Nephron progenitor cell (in vitro differentiated cells): ENCODE results near the gene PTPRF.

Experiments
- DNase-seq: peaks from one replicate; pipeline ENCODE4 v3.0.0; 2021
- H3K27ac Mint-ChIP-seq: 2 replicates; pipeline ENCODE4 v1.8.0; 2021; ENCODE audit warnings: mild to moderate bottlenecking, moderate library complexity, mixed read lengths
- H3K27me3 Mint-ChIP-seq: 2 replicates; pipeline ENCODE4 v1.8.0; 2021; ENCODE audit warnings: mild to moderate bottlenecking, low read depth, mixed read lengths; ENCODE audit not compliant: poor library complexity
- H3K36me3 Mint-ChIP-seq: 2 replicates; pipeline ENCODE4 v1.8.0; 2021; ENCODE audit warnings: low read depth, mixed read lengths
- H3K4me1 Mint-ChIP-seq: 2 replicates; pipeline ENCODE4 v1.8.0; 2021; ENCODE audit warnings: mixed read lengths
- H3K4me3 Mint-ChIP-seq: 2 replicates; pipeline ENCODE4 v1.8.0; 2021; ENCODE audit warnings: mild to moderate bottlenecking, moderate library complexity, mixed read lengths
- H3K9me3 Mint-ChIP-seq: 2 replicates; pipeline ENCODE4 v1.8.0; 2021; ENCODE audit warnings: mild to moderate bottlenecking, moderate library complexity, mixed read lengths
- TF ChIP-seq, protein P1 (sequence below): fragments of 200-600 bp; sonication (generic); IDR thresholded peaks from 2 replicates; pipeline ENCODE4 v1.5.0; 2021; ENCODE audit warnings: antibody characterized with exemption

PTPRF gene

DNA sequence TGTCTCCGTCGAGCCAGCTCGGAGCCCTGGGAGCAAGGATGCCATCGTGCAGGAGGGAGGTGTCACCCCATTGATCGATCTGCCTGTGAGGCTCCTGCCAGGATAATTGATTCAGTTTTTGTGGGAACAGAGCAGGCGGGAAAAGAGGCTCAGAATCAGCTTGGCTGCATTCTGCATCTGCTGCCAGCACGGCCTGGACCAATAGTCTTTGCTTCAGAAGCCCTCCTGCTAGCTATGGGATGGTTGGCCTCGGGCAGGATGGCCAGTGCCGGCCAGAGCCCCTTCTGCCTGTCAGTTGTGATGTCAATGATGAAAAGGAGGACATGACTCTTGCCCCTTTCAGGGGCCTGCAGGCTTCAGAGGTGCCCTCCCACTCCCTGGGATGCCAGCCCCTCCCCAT, 39.6 kb downstream of the PTPRF start:
- TF ChIP-seq, protein P1, sequence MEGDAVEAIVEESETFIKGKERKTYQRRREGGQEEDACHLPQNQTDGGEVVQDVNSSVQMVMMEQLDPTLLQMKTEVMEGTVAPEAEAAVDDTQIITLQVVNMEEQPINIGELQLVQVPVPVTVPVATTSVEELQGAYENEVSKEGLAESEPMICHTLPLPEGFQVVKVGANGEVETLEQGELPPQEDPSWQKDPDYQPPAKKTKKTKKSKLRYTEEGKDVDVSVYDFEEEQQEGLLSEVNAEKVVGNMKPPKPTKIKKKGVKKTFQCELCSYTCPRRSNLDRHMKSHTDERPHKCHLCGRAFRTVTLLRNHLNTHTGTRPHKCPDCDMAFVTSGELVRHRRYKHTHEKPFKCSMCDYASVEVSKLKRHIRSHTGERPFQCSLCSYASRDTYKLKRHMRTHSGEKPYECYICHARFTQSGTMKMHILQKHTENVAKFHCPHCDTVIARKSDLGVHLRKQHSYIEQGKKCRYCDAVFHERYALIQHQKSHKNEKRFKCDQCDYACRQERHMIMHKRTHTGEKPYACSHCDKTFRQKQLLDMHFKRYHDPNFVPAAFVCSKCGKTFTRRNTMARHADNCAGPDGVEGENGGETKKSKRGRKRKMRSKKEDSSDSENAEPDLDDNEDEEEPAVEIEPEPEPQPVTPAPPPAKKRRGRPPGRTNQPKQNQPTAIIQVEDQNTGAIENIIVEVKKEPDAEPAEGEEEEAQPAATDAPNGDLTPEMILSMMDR = no peak
- no peak overlapping the region for H3K27ac Mint-ChIP-seq
- H3K9me3 Mint-ChIP-seq = no peaks in the 10 kb centered on the region

DNA sequence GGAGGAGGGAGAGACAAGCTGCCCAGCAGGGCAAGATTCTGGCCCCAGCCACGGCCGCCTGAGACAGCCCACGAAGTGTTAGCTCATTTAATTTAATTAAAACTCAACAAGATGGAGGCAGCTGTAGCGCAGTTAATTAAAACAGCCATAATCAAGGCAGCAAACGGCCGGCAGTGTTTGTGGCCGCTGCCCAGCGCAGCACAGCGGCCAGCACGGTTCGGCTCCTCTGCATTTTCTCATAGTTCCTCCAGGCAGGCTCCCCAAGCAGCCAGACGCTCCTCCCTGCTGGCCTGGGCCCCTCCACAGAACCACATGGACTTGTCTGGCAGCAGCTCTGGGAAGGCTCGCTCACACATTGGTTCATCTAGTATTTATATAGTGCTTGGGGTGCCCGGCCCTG, 40.0 kb downstream of the PTPRF start:
- peaks cover 30% of the 10 kb centered on the region for H3K36me3 Mint-ChIP-seq
- peak overlapping the region; percentile 41 for H3K27ac Mint-ChIP-seq
- peaks cover 7% of the 10 kb centered on the region for H3K27me3 Mint-ChIP-seq
- DNase-seq = no peak
- TF ChIP-seq, protein P1 = no peak
- H3K4me3 Mint-ChIP-seq = no peak overlapping the region
- peaks cover 76% of the 10 kb centered on the region for H3K4me1 Mint-ChIP-seq
- H3K9me3 Mint-ChIP-seq = no peaks in the 10 kb centered on the region

More for the DNA sequence above, 39.6 kb downstream of the PTPRF start:
- H3K27me3 Mint-ChIP-seq = peaks cover 3% of the 10 kb centered on the region
- no peak for DNase-seq
- H3K36me3 Mint-ChIP-seq = peaks cover 27% of the 10 kb centered on the region
- H3K4me1 Mint-ChIP-seq = peaks cover 74% of the 10 kb centered on the region
- no peak overlapping the region for H3K4me3 Mint-ChIP-seq

DNA sequence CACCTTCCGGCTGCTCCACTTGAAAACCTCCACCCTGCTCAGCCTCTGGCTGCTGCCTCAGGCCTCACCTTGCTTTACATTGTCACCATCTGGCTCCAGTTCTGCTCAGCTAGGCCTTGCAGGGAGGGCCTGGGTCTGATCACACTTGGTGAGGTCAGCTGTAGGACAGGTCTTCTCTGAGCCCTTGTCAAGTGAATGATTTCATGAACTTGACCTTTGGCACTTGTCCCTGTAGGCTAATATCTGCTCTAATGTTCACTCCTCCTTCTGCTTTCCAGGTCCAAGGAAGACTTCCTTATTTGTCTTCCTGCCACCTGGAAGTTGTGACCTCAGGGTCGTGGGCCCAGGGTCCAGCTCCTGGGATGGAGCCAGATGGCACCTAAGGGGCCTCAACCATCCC, 41.4 kb downstream of the PTPRF start:
- TF ChIP-seq, protein P1 = no peak
- Mint-ChIP-seq H3K4me1 (peaks cover 76% of the 10 kb centered on the region), H3K27ac (peak overlapping the region; percentile 31), H3K36me3 (peaks cover 35% of the 10 kb centered on the region), H3K27me3 (peaks cover 10% of the 10 kb centered on the region), H3K4me3 (no peak overlapping the region), H3K9me3 (no peaks in the 10 kb centered on the region)
- DNase-seq = no peak

DNA sequence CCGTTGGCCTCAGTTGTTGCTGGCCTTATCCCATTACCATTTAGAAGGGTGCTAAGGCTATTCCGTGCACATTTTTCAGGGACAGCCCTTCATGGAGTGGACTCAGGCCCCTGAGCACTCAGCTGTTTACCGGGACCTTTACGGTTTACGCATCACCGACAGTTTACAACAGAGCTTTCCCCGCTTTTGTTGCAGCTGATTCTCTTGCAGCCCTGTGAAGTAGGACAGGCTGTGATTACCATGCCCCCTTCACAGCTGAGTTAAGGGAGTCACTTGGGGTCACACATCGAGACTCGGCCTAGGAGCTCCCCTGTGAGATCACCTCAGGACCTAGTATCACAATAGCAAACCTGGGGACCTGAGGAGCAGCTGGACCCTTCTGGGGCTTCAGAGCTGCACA, 41.9 kb downstream of the PTPRF start:
- H3K4me3 Mint-ChIP-seq = peak overlapping the region; percentile 10
- DNase-seq = no peak
- TF ChIP-seq, protein P1 = no peak
- no peaks in the 10 kb centered on the region for H3K9me3 Mint-ChIP-seq
- peaks cover 36% of the 10 kb centered on the region for H3K36me3 Mint-ChIP-seq
- peaks cover 73% of the 10 kb centered on the region for H3K4me1 Mint-ChIP-seq
- peaks cover 10% of the 10 kb centered on the region for H3K27me3 Mint-ChIP-seq
- peak overlapping the region; percentile 31 for H3K27ac Mint-ChIP-seq

DNA sequence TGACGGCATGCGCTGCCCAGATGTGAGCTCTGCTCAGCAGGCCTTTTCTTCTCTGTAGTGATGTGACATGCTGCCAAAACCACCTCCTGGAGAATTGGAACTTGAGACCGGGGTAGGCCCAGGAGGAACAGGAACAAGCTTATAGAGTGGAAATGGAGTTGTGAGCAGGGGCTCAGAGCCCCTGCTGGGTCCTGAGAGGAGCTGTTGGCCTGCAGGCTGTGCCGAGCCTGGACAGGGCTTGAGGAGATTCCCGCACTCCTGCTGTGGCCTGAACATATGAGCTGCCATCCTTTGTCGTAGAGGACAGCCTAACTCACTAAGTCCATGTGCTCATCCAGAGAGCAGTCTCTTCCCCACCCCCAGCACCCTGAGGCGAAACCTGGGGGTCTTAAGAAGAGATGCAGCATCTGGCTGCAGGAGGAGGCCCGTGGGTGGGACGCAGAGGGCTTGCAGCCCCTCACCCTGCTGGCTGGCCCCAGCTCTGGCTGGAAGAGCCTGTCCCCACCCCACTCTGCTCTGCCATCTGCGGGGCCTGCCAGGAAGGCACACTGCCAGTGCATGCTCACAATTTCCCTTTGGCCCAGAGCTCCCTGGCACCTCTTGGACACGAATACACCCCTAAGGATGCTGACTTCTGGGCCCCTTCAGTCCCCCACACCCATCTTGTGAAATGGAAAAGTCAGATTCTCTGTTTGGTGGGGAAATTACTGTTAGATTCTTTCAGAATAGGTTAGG, 42.5 kb downstream of the PTPRF start:
- Mint-ChIP-seq H3K36me3 (peaks cover 40% of the 10 kb centered on the region), H3K27ac (peak overlapping the region; percentile 83), H3K4me3 (peak overlapping the region; percentile 10), H3K4me1 (peaks cover 75% of the 10 kb centered on the region), H3K9me3 (no peaks in the 10 kb centered on the region), H3K27me3 (peaks cover 10% of the 10 kb centered on the region)
- no peak for DNase-seq
- TF ChIP-seq, protein P1 = no peak

DNA sequence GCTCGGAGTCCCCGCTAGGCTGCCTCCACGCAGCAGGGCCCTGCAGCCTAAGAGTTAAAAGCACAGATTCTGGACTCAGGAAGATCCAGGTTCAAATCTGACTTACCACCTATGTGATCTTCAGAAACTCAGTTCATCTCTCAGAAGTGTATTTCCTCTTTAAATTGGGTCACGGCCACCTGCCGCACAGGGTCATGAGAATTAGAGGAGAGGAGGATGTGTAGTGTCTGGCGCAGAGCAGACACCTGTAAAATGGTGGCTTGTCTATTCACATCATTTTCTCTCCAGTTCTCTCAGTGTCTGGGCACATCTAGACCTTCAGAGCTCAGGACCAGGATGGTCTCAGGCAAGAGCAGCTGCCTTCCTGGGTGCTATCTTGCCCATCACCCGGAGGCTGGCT, 45.8 kb downstream of the PTPRF start:
- H3K27me3 Mint-ChIP-seq = peaks cover 10% of the 10 kb centered on the region
- H3K9me3 Mint-ChIP-seq = no peaks in the 10 kb centered on the region
- no peak overlapping the region for H3K27ac Mint-ChIP-seq
- TF ChIP-seq, protein P1 = no peak
- H3K4me1 Mint-ChIP-seq = peaks cover 53% of the 10 kb centered on the region
- DNase-seq = no peak
- H3K36me3 Mint-ChIP-seq = peaks cover 52% of the 10 kb centered on the region
- no peak overlapping the region for H3K4me3 Mint-ChIP-seq
